GM12874 (cell line): ENCODE data around the gene SPOCD1.

Experiments used
- CTCF ChIP-seq: IDR thresholded peaks from 2 replicates; pipeline ENCODE4 v1.5.1; 2011; ENCODE audit warnings: low read depth, mild to moderate bottlenecking, control low read depth, low read length, moderate library complexity; ENCODE audit not compliant: insufficient read depth

Gene SPOCD1

DNA sequence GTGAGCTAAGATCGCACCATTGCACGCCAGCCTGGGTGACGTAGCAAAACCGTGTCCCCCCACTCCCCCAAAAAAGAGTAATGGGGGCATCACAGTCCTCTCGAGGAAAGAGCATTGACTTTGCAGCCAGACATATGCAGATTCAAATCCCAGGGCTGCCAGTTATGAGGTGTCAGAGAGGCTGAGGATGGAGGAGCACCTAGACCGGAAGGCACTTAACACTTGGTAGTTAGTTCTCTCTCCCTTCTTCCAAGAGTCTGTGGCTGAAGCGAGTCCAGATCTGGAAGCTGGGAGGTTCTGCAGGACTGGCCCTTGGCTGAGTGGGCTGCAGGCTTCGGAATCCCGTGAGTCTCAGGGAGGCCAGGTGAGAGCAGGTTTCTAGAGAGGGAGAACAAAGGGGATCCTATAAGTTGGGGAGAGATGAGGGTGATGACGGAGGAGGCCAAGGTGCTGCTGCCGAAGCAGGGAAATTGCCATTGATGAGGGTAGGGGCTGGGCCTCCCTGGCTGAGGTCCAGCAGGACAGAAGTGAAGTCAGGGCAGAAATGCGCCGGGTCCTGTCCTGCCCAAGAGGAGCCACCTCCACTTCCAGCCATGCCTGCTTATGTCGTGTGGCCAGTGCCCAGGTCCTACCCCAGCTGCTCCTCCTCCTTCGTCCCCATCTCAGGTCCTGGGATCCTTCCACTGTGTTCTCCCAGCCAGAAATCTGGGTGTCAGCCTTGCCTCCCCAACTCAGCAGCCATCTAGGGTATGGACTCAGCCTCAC lies 13.3 kb upstream of the SPOCD1 start:
- TF ChIP-seq CTCF = no peak

- no peak for TF ChIP-seq CTCF
Measured at GRCh38 chr1:31828341-31828740, 12.5 kb upstream of the SPOCD1 start.

DNA sequence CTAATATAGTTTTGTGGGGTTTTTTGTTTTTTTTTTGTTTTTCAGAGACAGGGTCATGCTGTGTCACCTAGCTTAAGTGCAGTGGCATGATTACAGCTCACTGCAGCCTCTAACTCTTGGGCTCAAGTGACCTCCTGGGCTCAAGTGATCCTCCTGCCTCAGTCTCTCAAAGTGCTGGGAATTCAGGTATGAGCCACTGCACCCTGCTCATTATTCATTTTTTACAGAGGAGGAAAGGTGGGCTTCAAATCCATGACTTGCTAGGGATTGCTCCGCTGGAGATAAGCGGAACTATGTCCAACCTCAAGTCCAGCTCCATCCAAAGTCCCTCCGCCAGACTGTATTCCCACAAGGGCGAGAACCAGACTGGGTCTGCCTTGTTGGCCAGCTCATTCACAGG lies 8.0 kb upstream of the SPOCD1 start:
- TF ChIP-seq CTCF = no peak

- TF ChIP-seq CTCF = no peak
Measured at GRCh38 chr1:31822766-31823165, 6.9 kb upstream of the SPOCD1 start.

DNA sequence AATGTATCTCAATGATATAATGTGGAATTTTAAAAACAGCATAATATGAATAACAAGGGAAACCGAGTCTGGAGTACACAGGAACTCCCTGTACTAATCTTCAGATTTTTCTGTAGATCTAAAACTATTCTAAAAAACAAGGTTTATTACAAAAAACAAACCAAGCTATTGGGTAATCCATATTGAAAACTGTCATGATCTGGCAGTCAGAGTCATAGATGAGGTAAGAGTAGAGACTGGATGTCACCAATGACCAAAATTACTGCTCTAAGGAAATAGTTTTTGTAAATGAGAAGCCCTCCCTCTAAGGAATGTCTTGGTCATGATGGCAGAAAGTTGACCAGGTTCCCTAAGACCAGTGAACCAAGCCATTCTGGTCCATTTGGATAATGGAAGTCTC lies 2.4 kb upstream of the SPOCD1 start:
- TF ChIP-seq CTCF = no peak

DNA sequence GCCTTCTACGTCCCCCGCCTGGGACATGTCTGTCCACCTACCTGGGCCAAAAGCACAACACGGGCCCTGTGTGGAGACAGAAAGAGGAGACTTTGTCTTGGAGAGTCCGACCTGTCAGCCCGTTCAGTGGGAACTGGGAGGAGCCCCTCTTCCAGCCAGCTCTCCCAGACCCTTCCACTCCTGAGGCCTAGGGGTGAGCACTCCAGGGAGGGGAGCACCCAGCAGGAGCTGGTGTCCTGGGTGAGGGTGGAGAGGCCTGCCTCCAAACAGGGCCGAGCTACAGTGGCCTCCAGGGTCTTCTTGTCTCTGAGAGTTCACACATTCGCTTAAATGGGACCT lies 546 bp downstream of the SPOCD1 start:
- no peak for TF ChIP-seq CTCF

- no peak for TF ChIP-seq CTCF
Measured at GRCh38 chr1:31814631-31815306, 1.1 kb downstream of the SPOCD1 start.
